GM12872 (cell line): ENCODE data around the gene RPAP2.
A peak's percentile ranks its signal among the peaks of the same experiment; 100 is the strongest.

Experiments used
- CTCF ChIP-seq: IDR thresholded peaks from 3 replicates; pipeline ENCODE4 v1.5.1; 2011; ENCODE audit warnings: low read depth, mild to moderate bottlenecking, low read length, moderate library complexity; ENCODE audit not compliant: insufficient read depth

RPAP2 gene

GRCh38 chr1:92298573-92299476 lies at the start of gene RPAP2, which contains the start of gene GLMN:
Gene RPAP2 (plus strand): TSS chr1:92299059. CDS start chr1:92299074, 15 bp downstream.
Gene GLMN (minus strand): TSS chr1:92298987. CDS start chr1:92297999, 988 bp downstream.
- TF ChIP-seq CTCF = 0 out of 3 replicates have a peak, but pooled peaks have one; percentile 11

GRCh38 chr1:92259350-92259749 lies 39.5 kb upstream of the RPAP2 start:
- TF ChIP-seq CTCF = no peak

- no peak for TF ChIP-seq CTCF
Observed at GRCh38 chr1:92262516-92262915, 36.3 kb upstream of the RPAP2 start.

GRCh38 chr1:92273039-92273438 lies 25.8 kb upstream of the RPAP2 start:
- TF ChIP-seq CTCF = no peak

- TF ChIP-seq CTCF = no peak
Observed at GRCh38 chr1:92274939-92275338, 23.9 kb upstream of the RPAP2 start.

- no peak for TF ChIP-seq CTCF
Observed at GRCh38 chr1:92276082-92276481, 22.8 kb upstream of the RPAP2 start.

- no peak for TF ChIP-seq CTCF
Observed at GRCh38 chr1:92277105-92277723, 21.6 kb upstream of the RPAP2 start.
